Measurements from ENCODE around the gene TWNK. TPM values are rescaled to one million over a fixed set of nuclear protein-coding genes. Genes with fewer than 3 reads are reported as not detected.

TWNK gene
- total and polyA plus RNA-seq, 7 experiments from 2014 or later = 5.8 to 18.9 (median 14.8) TPM

DNA sequence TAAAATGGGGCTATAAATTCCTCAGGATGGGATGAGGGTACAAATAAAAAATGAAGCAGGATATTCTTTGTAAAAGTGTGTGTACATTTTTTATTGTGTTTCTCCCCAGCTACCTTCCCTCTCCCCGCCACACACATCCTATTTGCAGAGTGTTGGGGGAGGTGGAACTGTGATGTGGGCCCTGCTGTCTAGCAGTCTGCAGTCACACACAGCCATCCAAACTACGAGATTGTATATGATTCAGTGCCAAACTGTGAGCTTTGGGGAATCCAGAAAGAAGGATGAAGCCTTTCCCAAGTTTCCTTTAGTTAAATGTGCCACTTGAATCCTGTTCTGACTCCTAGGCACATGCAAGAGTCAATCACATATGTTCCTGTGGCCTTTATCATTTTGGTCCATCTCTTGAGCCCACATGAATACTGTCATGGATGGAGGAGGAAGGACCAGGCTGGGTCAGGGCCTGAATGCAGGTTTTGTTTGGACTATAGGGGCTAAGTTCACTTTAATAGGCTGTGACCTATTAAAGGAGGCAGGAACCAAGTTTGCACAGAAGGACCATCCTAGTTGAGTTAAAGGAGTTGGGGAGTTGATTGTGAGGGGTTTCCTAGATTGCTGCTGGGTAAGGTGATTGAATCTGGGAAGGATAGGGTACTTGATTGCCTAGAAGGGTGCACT is 19.1 kb upstream of the TWNK start:
- H3K27me3 ChIP-seq (ENCODE audit: control insufficient read depth in 2 of 2, insufficient read depth in 2 of 2, low read length in 2 of 2) = no peaks in the 10 kb centered on the region
- ATAC-seq (no peak), DNase-seq (no peak)
- POLR2A ChIA-PET = interaction anchor here (1.1 to 3.2 kb wide), 2 partner anchors 19 to 29 kb away, joined by 3 to 17 read pairs; partner anchors contain the start of genes MRPL43 and TWNK
- H3K36me3 ChIP-seq (ENCODE audit: control insufficient read depth in 2 of 3, insufficient read depth in 3 of 3, low read length in 3 of 3) = no peaks in the 10 kb centered on the region
- CTCF ChIA-PET = interaction anchor here (0.5 to 4.7 kb wide), 5 partner anchors 16 to 48 kb away, joined by 3 to 18 read pairs (median 6); no protein-coding TSS in a partner anchor
- peaks cover 0 to 5% (median 0%) of the 10 kb centered on the region in 5 donors for H3K27me3 Mint-ChIP-seq
- H3K4me3 Mint-ChIP-seq = peak overlapping the region; percentile 53 to 81 (median 73)
- no peaks in the 10 kb centered on the region for H3K9me3 ChIP-seq (ENCODE audit: control insufficient read depth in 2 of 3, low read length in 3 of 3)
- peak overlapping the region in 3 of 9 donors; percentile 1 to 83 (median 24) for H3K27ac Mint-ChIP-seq
- H3K4me1 ChIP-seq (ENCODE audit: control insufficient read depth in 2 of 2, insufficient read depth in 2 of 2, low read length in 2 of 2) = peaks cover 4 to 12% of the 10 kb centered on the region in 2 donors
- peaks cover 4 to 18% (median 14%) of the 10 kb centered on the region in 7 donors for H3K4me1 Mint-ChIP-seq
- no peaks in the 10 kb centered on the region for H3K9me3 Mint-ChIP-seq
- peaks cover 0 to 4% (median 1%) of the 10 kb centered on the region in 5 donors for H3K36me3 Mint-ChIP-seq
- H3K27ac ChIP-seq (ENCODE audit: low read depth, low read length) = no peak overlapping the region
- no peak overlapping the region for H3K4me3 ChIP-seq (ENCODE audit: low read length)
- intact Hi-C loops (cut with micrococcal nuclease) = loop anchor here in 1 of 2 donors (2.0 kb wide), 1 partner anchor 45 kb away; no protein-coding TSS in a partner anchor

DNA sequence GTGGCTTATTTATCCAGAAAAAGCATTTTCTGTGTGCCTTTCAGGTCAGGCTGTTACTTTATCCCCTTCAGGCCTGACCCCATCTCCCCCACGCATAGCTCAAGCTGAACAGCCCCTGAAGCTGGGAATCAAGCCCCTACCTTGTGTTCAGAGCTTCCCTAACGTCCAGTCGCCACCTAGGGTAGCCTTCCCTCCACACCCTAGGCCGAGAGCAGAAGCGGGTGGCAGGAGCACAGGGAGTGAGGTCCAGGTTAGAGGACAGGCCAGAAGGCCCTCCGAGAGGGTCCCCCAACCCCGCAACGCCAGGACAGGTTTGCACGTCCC is 18.5 kb upstream of the TWNK start:
- H3K4me1 Mint-ChIP-seq = peaks cover 4 to 18% (median 14%) of the 10 kb centered on the region in 7 donors
- DNase-seq = no peak
- peak overlapping the region in 3 of 9 donors; percentile 1 to 83 (median 24) for H3K27ac Mint-ChIP-seq
- Histone ChIP-seq H3K4me1 (ENCODE audit: control insufficient read depth in 2 of 2, insufficient read depth in 2 of 2, low read length in 2 of 2) (peaks cover 4 to 12% of the 10 kb centered on the region in 2 donors), H3K27ac (ENCODE audit: low read depth, low read length) (no peak overlapping the region), H3K9me3 (ENCODE audit: control insufficient read depth in 2 of 3, low read length in 3 of 3) (no peaks in the 10 kb centered on the region), H3K36me3 (ENCODE audit: control insufficient read depth in 2 of 3, insufficient read depth in 3 of 3, low read length in 3 of 3) (no peaks in the 10 kb centered on the region), H3K4me3 (ENCODE audit: low read length) (peak overlapping the region; percentile 49), H3K27me3 (ENCODE audit: control insufficient read depth in 2 of 2, insufficient read depth in 2 of 2, low read length in 2 of 2) (no peaks in the 10 kb centered on the region)
- peaks cover 0 to 5% (median 0%) of the 10 kb centered on the region in 5 donors for H3K27me3 Mint-ChIP-seq
- peak overlapping the region in 9 of 10 donors; percentile 53 to 81 (median 68) for H3K4me3 Mint-ChIP-seq
- POLR2A ChIA-PET = interaction anchor here (1.1 to 3.2 kb wide), 2 partner anchors 18 to 29 kb away, joined by 3 to 17 read pairs; partner anchors contain the start of genes MRPL43 and TWNK
- no peak for ATAC-seq
- no peaks in the 10 kb centered on the region for H3K9me3 Mint-ChIP-seq
- CTCF ChIA-PET = interaction anchor here (0.5 to 4.7 kb wide), 4 partner anchors 16 to 46 kb away, joined by 3 to 18 read pairs (median 8); no protein-coding TSS in a partner anchor
- intact Hi-C loops (cut with micrococcal nuclease) = loop anchor here (1.0 to 2.0 kb wide), 4 partner anchors 18 to 45 kb away; partner anchors contain the start of genes MRPL43 (in 2 of the 2) and TWNK (in 2 of the 2)
- H3K36me3 Mint-ChIP-seq = peaks cover 0 to 4% (median 1%) of the 10 kb centered on the region in 5 donors

DNA sequence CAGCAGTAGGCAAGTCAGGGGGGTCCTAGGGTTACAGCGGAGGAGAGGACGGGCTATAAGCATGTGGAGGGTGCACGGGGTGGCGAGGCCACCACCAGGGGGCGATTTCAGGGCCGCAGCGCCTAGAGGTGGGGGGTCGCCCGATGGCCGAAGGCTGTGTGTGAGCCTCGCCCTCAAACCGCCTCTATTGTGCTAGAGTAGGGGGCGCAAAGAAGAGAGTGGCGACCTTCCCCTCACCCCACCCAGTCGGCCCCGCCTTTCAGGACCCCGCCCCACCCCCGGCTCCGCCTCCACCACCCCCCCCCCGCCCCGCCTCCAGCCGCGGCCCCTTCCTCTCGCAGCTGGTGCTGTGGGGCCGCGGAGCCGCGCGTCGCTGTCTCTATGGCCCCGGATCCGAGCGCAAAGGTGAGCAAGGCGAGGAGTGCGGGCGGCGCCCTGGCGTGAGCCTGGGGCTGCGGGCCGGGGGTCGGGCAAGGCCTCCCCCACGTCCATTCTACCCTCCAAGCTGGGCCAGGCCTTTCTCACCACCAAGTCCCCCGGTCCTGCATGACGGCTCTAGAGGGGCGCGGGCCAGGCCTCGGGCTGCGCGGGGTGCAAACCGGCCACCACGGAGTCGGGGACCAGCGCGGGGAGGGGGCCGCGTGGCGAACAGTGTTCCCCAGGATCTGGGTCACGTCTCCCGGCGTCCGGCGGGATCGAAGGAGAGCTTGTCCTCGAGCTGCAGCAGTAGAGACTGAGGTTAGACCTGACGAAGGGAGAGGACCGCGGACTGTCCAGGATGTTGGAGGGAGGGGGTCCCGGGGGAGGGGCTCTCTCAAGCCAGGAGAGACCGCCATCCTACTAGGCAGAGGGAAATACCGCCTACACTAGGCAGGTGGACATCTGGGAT is 17.9 kb upstream of the TWNK start, which contains the start of gene SEMA4G:
TSS of gene SEMA4G (plus strand) at position 318 of the 889 bp plus-strand sequence. CDS start 3,409 bp downstream, outside the sequence.
- Histone ChIP-seq H3K9me3 (ENCODE audit: control insufficient read depth in 2 of 3, low read length in 3 of 3) (no peaks in the 10 kb centered on the region), H3K27ac (ENCODE audit: low read depth, low read length) (peak within 1 kb of the TSS; percentile 30), H3K4me3 (ENCODE audit: low read length) (peak within 1 kb of the TSS; percentile 49), H3K27me3 (ENCODE audit: control insufficient read depth in 2 of 2, insufficient read depth in 2 of 2, low read length in 2 of 2) (no peaks in the 10 kb centered on the region), H3K4me1 (ENCODE audit: control insufficient read depth in 2 of 2, insufficient read depth in 2 of 2, low read length in 2 of 2) (peaks cover 4 to 12% of the 10 kb centered on the region in 2 donors), H3K36me3 (ENCODE audit: control insufficient read depth in 2 of 3, insufficient read depth in 3 of 3, low read length in 3 of 3) (no peaks in the 10 kb centered on the region)
- ATAC-seq = peak; percentile 79
- ChIA-PET CTCF (interaction anchor here (0.9 to 4.7 kb wide), 3 partner anchors 19 to 45 kb away, joined by 4 to 18 read pairs (median 13); no protein-coding TSS in a partner anchor), POLR2A (interaction anchor here (1.1 to 3.2 kb wide), 2 partner anchors 18 to 28 kb away, joined by 3 to 17 read pairs; partner anchors contain the start of genes MRPL43 and TWNK)
- H3K27ac Mint-ChIP-seq = peak within 1 kb of the TSS in 3 of 9 donors; percentile 1 to 83 (median 24)
- DNase-seq = peak in 8 of 9 donors; percentile 26 to 53 (median 38)
- intact Hi-C loops (cut with micrococcal nuclease) = loop anchor here (1.0 to 2.0 kb wide), 4 partner anchors 18 to 45 kb away; partner anchors contain the start of genes MRPL43 (in 2 of the 2) and TWNK (in 2 of the 2)
- H3K27me3 Mint-ChIP-seq = peaks cover 0 to 5% (median 0%) of the 10 kb centered on the region in 5 donors
- peaks cover 4 to 18% (median 14%) of the 10 kb centered on the region in 7 donors for H3K4me1 Mint-ChIP-seq
- H3K4me3 Mint-ChIP-seq = peak within 1 kb of the TSS; percentile 53 to 81 (median 73)
- H3K36me3 Mint-ChIP-seq = peaks cover 0 to 4% (median 1%) of the 10 kb centered on the region in 5 donors
- no peaks in the 10 kb centered on the region for H3K9me3 Mint-ChIP-seq

DNA sequence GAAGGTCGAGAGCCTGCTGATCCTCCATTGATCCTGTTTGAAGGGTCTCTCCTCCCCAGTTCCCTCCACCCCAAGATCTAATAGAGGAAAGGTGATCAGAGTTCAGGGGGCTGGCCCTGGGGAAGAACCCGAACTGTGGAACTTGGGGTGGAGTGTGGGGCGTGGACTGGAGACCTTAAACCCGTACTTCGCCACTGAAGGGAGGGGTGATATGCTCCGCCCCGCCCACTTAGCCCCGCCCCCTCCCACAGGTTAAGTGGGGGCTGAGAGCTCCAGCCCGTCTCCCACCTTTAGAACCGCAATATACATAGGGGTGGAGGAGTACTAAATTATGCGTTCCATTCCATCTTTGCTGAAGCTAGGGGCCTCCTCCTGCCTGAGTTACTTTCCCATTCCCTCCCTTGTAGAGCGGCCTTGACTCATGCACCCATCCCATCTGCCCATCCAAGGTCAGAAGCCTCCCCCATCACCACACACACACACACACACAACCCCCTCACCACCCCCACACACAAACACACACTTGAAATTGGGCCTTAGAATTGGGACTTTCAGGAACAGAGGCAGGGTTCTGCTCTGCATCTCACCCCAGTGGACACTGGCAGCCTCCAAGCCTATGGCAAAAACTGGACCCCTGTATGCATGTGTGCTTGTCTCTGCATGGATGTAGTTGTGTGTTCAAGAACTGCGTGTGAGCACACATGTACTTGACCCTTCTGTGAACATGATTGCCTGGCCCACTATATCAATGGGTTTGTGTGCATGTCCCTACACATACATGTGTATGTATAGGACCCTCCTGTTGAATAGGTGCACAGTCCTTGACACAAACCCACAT is 17.0 kb upstream of the TWNK start:
- Histone ChIP-seq H3K27me3 (ENCODE audit: control insufficient read depth in 2 of 2, insufficient read depth in 2 of 2, low read length in 2 of 2) (no peaks in the 10 kb centered on the region), H3K4me3 (ENCODE audit: low read length) (peak overlapping the region; percentile 43), H3K4me1 (ENCODE audit: control insufficient read depth in 2 of 2, insufficient read depth in 2 of 2, low read length in 2 of 2) (peaks cover 4 to 12% of the 10 kb centered on the region in 2 donors), H3K36me3 (ENCODE audit: control insufficient read depth in 2 of 3, insufficient read depth in 3 of 3, low read length in 3 of 3) (no peaks in the 10 kb centered on the region), H3K27ac (ENCODE audit: low read depth, low read length) (no peak overlapping the region), H3K9me3 (ENCODE audit: control insufficient read depth in 2 of 3, low read length in 3 of 3) (no peaks in the 10 kb centered on the region)
- DNase-seq (peak in 4 of 9 donors; percentile 14 to 39 (median 20)), ATAC-seq (peak; percentile 66)
- Mint-ChIP-seq H3K4me1 (peaks cover 4 to 18% (median 14%) of the 10 kb centered on the region in 7 donors), H3K27ac (peak overlapping the region in 3 of 9 donors; percentile 9 to 44 (median 24)), H3K27me3 (peaks cover 0 to 5% (median 0%) of the 10 kb centered on the region in 5 donors), H3K9me3 (no peaks in the 10 kb centered on the region), H3K36me3 (peaks cover 0 to 4% (median 1%) of the 10 kb centered on the region in 5 donors), H3K4me3 (peak overlapping the region; percentile 53 to 81 (median 68))
- intact Hi-C loops (cut with micrococcal nuclease) = no loop called here
- POLR2A ChIA-PET = interaction anchor here (3.2 kb wide), 1 partner anchor 27 kb away, joined by 17 read pairs; no protein-coding TSS in a partner anchor
- CTCF ChIA-PET = interaction anchor here (2.1 kb wide), 1 partner anchor 41 kb away, joined by 13 read pairs; no protein-coding TSS in a partner anchor

DNA sequence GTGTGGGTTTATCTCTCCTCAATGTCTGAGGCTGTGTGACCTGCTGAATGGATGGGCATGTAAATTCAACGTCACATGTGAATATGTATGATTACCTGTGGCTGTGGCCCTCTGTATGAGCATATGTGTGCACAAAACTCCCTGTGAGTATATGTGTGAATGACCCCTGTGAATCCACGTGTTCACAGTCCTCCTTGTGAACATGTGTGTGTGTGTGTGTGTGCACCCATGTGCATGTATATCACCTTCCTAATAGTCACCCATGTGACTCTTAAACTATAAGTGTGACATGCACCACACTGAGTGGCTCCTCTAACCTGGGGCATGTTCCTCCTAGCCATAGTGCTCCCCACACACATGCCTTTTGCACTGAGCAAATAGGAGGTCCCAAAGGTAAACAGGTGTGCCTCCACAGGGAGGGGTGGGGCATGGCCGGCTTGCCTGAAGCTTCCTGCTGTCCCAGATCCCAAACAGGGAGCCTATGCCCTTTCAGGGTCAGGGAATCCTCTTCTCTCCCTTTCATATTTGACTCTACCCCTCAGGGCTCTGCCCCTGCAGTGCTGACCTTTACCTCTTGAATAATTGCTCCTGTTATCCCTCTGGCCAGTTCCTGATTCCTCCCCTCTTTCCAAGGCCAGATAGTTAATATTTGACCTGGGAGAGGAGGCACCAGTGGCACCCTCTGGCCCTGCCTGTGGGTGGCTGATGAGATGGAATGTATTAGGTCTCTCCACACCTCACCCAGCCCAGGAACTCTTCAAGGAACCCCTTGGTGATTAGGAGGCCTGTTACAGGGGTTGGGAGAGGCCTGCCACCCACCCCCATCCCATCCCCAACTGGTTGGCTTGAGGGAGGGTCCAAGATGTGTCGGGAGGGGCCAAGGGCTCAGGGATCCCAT is 16.2 kb upstream of the TWNK start:
- peaks cover 0 to 1% (median 0%) of the 10 kb centered on the region in 5 donors for H3K36me3 Mint-ChIP-seq
- H3K9me3 Mint-ChIP-seq = no peaks in the 10 kb centered on the region
- H3K4me3 Mint-ChIP-seq = peak overlapping the region; percentile 53 to 81 (median 68)
- H3K27ac ChIP-seq (ENCODE audit: low read depth, low read length) = no peak overlapping the region
- no peak overlapping the region for H3K4me3 ChIP-seq (ENCODE audit: low read length)
- H3K27me3 Mint-ChIP-seq = peaks cover 0 to 5% (median 0%) of the 10 kb centered on the region in 5 donors
- H3K27me3 ChIP-seq (ENCODE audit: control insufficient read depth in 2 of 2, insufficient read depth in 2 of 2, low read length in 2 of 2) = no peaks in the 10 kb centered on the region
- DNase-seq (no peak), ATAC-seq (no peak)
- peaks cover 4 to 12% of the 10 kb centered on the region in 2 donors for H3K4me1 ChIP-seq (ENCODE audit: control insufficient read depth in 2 of 2, insufficient read depth in 2 of 2, low read length in 2 of 2)
- intact Hi-C loops (cut with micrococcal nuclease) = no loop called here
- no peaks in the 10 kb centered on the region for H3K36me3 ChIP-seq (ENCODE audit: control insufficient read depth in 2 of 3, insufficient read depth in 3 of 3, low read length in 3 of 3)
- no peaks in the 10 kb centered on the region for H3K9me3 ChIP-seq (ENCODE audit: control insufficient read depth in 2 of 3, low read length in 3 of 3)
- H3K27ac Mint-ChIP-seq = peak overlapping the region in 2 of 9 donors; percentile 24 to 44
- ChIA-PET POLR2A (interaction anchor here (3.2 kb wide), 1 partner anchor 26 kb away, joined by 17 read pairs; no protein-coding TSS in a partner anchor), CTCF (no interaction called here)
- peaks cover 4 to 18% (median 14%) of the 10 kb centered on the region in 7 donors for H3K4me1 Mint-ChIP-seq

Data from naive thymus-derived CD4-positive, alpha-beta T cell (primary cell).